GM18909 (cell line): ENCODE results near the gene MESD.

Experiments used
- ATAC-seq: cut with Tn5 transposase; IDR thresholded peaks from one replicate; pipeline ENCODE4 v1.9.1; 2021; ENCODE audit warnings: mild to moderate bottlenecking; ENCODE audit not compliant: unreplicated experiment, poor library complexity

The MESD gene

GRCh38 chr15:80918196-80918783, 71.3 kb downstream of the MESD start:
- no peak for ATAC-seq

GRCh38 chr15:80916056-80916455, 73.6 kb downstream of the MESD start:
- ATAC-seq: no peak

GRCh38 chr15:80915472-80915871, 74.1 kb downstream of the MESD start:
- no peak for ATAC-seq

- ATAC-seq: no peak
Measured at GRCh38 chr15:80913541-80913940, 76.1 kb downstream of the MESD start.

GRCh38 chr15:80912673-80913072, 76.9 kb downstream of the MESD start:
- no peak for ATAC-seq

GRCh38 chr15:80911821-80912220, 77.8 kb downstream of the MESD start:
- ATAC-seq: no peak

- ATAC-seq: no peak
Measured at GRCh38 chr15:80906159-80906766, 83.4 kb downstream of the MESD start.

- no peak for ATAC-seq
Measured at GRCh38 chr15:80904998-80905397, 84.6 kb downstream of the MESD start.

GRCh38 chr15:80902298-80902801, 87.3 kb downstream of the MESD start:
- ATAC-seq: no peak

GRCh38 chr15:80898040-80898439, 91.6 kb downstream of the MESD start:
- no peak for ATAC-seq
